SK-N-SH treated with all-trans-retinoic acid at 6 μM for 48 hours (cell line): Measurements from ENCODE around the gene PLD5.

Source experiments
- ARNTL ChIP-seq: fragments of 450-650 bp; formaldehyde crosslinking; IDR thresholded peaks from 2 replicates; pipeline ENCODE4 v1.5.0; 2020; ENCODE audit warnings: low read depth, mild to moderate bottlenecking, moderate library complexity, borderline replicate concordance
- BACH2 ChIP-seq: fragments of 250-450 bp; sonication (Bioruptor Pico); IDR thresholded peaks from 2 replicates; pipeline ENCODE4 v1.9.0; 2021; ENCODE audit warnings: mild to moderate bottlenecking, borderline replicate concordance
- PATZ1 ChIP-seq: fragments of 250-450 bp; sonication (Bioruptor Pico); IDR thresholded peaks from 2 replicates; pipeline ENCODE4 v1.8.0; 2020; ENCODE audit warnings: mild to moderate bottlenecking, moderate library complexity, borderline replicate concordance
- ZNF565 ChIP-seq: fragments of 450-650 bp; formaldehyde crosslinking; conservative IDR thresholded peaks from 2 replicates; pipeline ENCODE4 v1.5.0; 2020; ENCODE audit warnings: low read depth, mild to moderate bottlenecking, moderate library complexity
- ZNF70 ChIP-seq: fragments of 450-650 bp; formaldehyde crosslinking; IDR thresholded peaks from 2 replicates; pipeline ENCODE4 v1.5.0; 2020; ENCODE audit warnings: mild to moderate bottlenecking, moderate library complexity
- TF ChIP-seq, protein P1 (sequence below): fragments of 250-450 bp; sonication (Bioruptor Pico); IDR thresholded peaks from 2 replicates; pipeline ENCODE4 v1.8.0; 2021; ENCODE audit warnings: low read depth, mild to moderate bottlenecking, moderate library complexity, borderline replicate concordance

DNA sequence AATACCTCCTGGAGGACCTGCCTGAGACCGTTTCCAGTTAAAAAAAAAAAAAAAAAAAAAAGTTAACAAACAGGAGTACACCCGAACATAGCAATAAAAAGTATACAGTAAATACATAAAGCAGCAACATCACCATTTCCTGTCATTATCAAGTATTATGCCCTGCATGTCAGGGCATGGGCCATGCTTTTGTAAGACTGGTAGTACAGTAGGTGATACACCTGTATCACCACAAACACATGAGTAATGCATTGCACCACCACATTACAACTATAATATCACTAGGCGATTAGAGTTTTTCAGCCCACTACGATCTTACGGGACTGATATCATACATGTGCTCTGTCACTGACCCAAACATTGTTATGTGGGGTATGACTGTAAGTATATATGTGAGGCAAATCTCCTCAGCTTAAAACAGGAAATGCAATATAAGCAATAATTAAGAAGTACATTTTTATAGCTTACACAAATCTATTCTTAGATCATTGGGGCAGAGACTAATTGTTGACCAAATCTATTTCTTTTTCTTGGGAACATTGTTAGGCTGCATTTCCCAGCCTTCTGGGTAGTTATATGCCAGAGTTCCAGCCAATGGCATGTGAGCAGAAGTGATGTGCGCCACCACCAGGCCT lies 98.1 kb downstream of the PLD5 start:
- TF ChIP-seq ZNF70 (no peak), ARNTL (CRISPR knock-in tag) (no peak), BACH2 (no peak), ZNF565 (CRISPR knock-in tag) (no peak), PATZ1 (CRISPR knock-in tag) (no peak)
- TF ChIP-seq, protein P1, sequence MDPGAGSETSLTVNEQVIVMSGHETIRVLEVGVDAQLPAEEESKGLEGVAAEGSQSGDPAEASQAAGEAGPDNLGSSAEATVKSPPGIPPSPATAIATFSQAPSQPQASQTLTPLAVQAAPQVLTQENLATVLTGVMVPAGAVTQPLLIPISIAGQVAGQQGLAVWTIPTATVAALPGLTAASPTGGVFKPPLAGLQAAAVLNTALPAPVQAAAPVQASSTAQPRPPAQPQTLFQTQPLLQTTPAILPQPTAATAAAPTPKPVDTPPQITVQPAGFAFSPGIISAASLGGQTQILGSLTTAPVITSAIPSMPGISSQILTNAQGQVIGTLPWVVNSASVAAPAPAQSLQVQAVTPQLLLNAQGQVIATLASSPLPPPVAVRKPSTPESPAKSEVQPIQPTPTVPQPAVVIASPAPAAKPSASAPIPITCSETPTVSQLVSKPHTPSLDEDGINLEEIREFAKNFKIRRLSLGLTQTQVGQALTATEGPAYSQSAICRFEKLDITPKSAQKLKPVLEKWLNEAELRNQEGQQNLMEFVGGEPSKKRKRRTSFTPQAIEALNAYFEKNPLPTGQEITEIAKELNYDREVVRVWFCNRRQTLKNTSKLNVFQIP (CRISPR knock-in tag) = no peak
